SK-N-SH (cell line): ENCODE measurements around the gene JAG1. TPM values are rescaled to one million over a fixed set of nuclear protein-coding genes. Genes with fewer than 3 reads are reported as not detected.

Experiments
- CTCF ChIA-PET: fragments of 300-600, 350-600 bp; formaldehyde crosslinking; extraction: SDS; loops from one replicate; lab custom pipeline; 2021; lab: Yijun Ruan, JAX
- POLR2A ChIA-PET: fragments of 350-600 bp; sonication (Branson Sonifier 250); formaldehyde crosslinking; extraction: SDS; loops from one replicate; lab custom pipeline; 2020; ENCODE audit warnings: antibody characterized with exemption, inconsistent platforms; lab: Yijun Ruan, JAX
- DNase-seq: peaks from one replicate; pipeline ENCODE4 v3.0.0; 2012
- H2AFZ ChIP-seq: fragments of 200-600 bp; sonication (generic); 2 replicates; pipeline ENCODE4 v1.8.1; 2016; ENCODE audit warnings: antibody characterized with exemption, mild to moderate bottlenecking, low read depth
- H3F3A ChIP-seq: fragments of 200-600 bp; sonication (generic); replicated peaks from 2 replicates; pipeline ENCODE3; 2016; ENCODE audit warnings: antibody characterized with exemption, mild to moderate bottlenecking; ENCODE audit not compliant: insufficient read depth
- H3K27ac ChIP-seq, 2 experiments: fragments of 200-500 bp in 1 of 2; fragments of 200-600 bp in 1 of 2; sonication (Bioruptor generic) in 1 of 2; sonication (generic), shearing (Covaris generic) in 1 of 2; 2 replicates each; pipeline versions ENCODE4 v1.5.1 to v1.6.1; 2014 to 2016; ENCODE audit warnings: low read depth in 2 of 2, inconsistent platforms in 1 of 2, low read length in 1 of 2, mild to moderate bottlenecking in 1 of 2, mixed read lengths in 1 of 2
- H3K27me3 ChIP-seq: fragments of 200-600 bp; sonication (generic), shearing (Covaris generic); 2 replicates; pipeline ENCODE4 v1.6.1; 2016; ENCODE audit warnings: mixed run types; ENCODE audit not compliant: insufficient read depth
- H3K36me3 ChIP-seq, 2 experiments: fragments of 200-500 bp in 1 of 2; fragments of 200-600 bp in 1 of 2; sonication (Bioruptor generic) in 1 of 2; sonication (generic) in 1 of 2; replicated peaks in 1 of 2; 2 replicates each; pipeline versions ENCODE3 to v1.5.1; 2014 to 2016; ENCODE audit warnings: low read length in 1 of 2, mild to moderate bottlenecking in 1 of 2; ENCODE audit not compliant: insufficient read depth in 2 of 2, control insufficient read depth in 1 of 2
- H3K4me1 ChIP-seq, 2 experiments: fragments of 200-500 bp in 1 of 2; fragments of 200-600 bp in 1 of 2; sonication (Bioruptor generic) in 1 of 2; sonication (generic), shearing (Covaris generic) in 1 of 2; 2 replicates each; pipeline versions ENCODE4 v1.5.1 to v1.6.1; 2014 to 2016; ENCODE audit warnings: low read depth in 1 of 2, low read length in 1 of 2, mixed run types in 1 of 2; ENCODE audit not compliant: insufficient read depth in 2 of 2, control insufficient read depth in 1 of 2
- H3K4me2 ChIP-seq: fragments of 200-600 bp; sonication (generic), shearing (Covaris generic); 2 replicates; pipeline ENCODE4 v1.6.1; 2017; ENCODE audit warnings: mixed run types
- H3K4me3 ChIP-seq, 2 experiments: fragments of 200-500 bp in 1 of 2; fragments of 200-600 bp in 1 of 2; sonication (Bioruptor generic) in 1 of 2; sonication (generic), shearing (Covaris generic) in 1 of 2; 2 replicates each; pipeline versions ENCODE4 v1.5.1 to v1.8.1; 2014 to 2016; ENCODE audit warnings: low read depth in 2 of 2, inconsistent platforms in 1 of 2, low read length in 1 of 2, mild to moderate bottlenecking in 1 of 2, mixed read lengths in 1 of 2, moderate library complexity in 1 of 2
- H3K79me2 ChIP-seq: fragments of 200-600 bp; sonication (generic); 2 replicates; pipeline ENCODE4 v1.8.1; 2017; ENCODE audit warnings: mild to moderate bottlenecking; ENCODE audit not compliant: insufficient read depth
- H3K9ac ChIP-seq: fragments of 200-600 bp; sonication (generic); 2 replicates; pipeline ENCODE4 v1.6.1; 2017; ENCODE audit warnings: mixed run types
- H3K9me2 ChIP-seq: fragments of 200-600 bp; sonication (generic); 2 replicates; pipeline ENCODE4 v1.6.1; 2017; ENCODE audit warnings: mixed run types
- H3K9me3 ChIP-seq: fragments of 200-600 bp; sonication (generic); 2 replicates; pipeline ENCODE4 v1.6.1; 2017; ENCODE audit warnings: mixed run types, mild to moderate bottlenecking, moderate library complexity
- H4K20me1 ChIP-seq: fragments of 200-600 bp; sonication (generic); 2 replicates; pipeline ENCODE4 v1.6.1; 2017; ENCODE audit warnings: mild to moderate bottlenecking, mixed run types; ENCODE audit not compliant: insufficient read depth
- ELF1 ChIP-seq: IDR thresholded peaks from 2 replicates; pipeline ENCODE4 v1.4.0; 2012
- EP300 ChIP-seq, 2 experiments: IDR thresholded peaks; 2 replicates each; pipeline versions ENCODE4 v1.4.0 to v1.6.1; 2012; ENCODE audit warnings: borderline replicate concordance in 1 of 2, low read depth in 1 of 2, low read length in 1 of 2
- FOXJ3 ChIP-seq: sonication (generic); formaldehyde crosslinking; IDR thresholded peaks from 2 replicates; pipeline ENCODE4 v1.5.1; 2020; ENCODE audit warnings: mild to moderate bottlenecking, missing genetic modification reagents
- FOXM1 ChIP-seq: IDR thresholded peaks from 2 replicates; pipeline ENCODE4 v1.4.0; 2012; ENCODE audit warnings: low read depth, mild to moderate bottlenecking
- GABPA ChIP-seq: IDR thresholded peaks from 2 replicates; pipeline ENCODE4 v1.4.0; 2012; ENCODE audit warnings: low read depth, mild to moderate bottlenecking
- GATA2 ChIP-seq: sonication (generic); formaldehyde crosslinking; IDR thresholded peaks from 2 replicates; pipeline ENCODE4 v1.5.0; 2020; ENCODE audit warnings: mild to moderate bottlenecking, missing genetic modification reagents
- JUND ChIP-seq: IDR thresholded peaks from 2 replicates; pipeline ENCODE4 v1.4.0; 2012
- MAX ChIP-seq: IDR thresholded peaks from 2 replicates; pipeline ENCODE4 v1.4.0; 2012; ENCODE audit warnings: low read depth
- MEF2A ChIP-seq: IDR thresholded peaks from 2 replicates; pipeline ENCODE4 v1.4.0; 2012; ENCODE audit warnings: low read depth, borderline replicate concordance
- MXI1 ChIP-seq: IDR thresholded peaks from 2 replicates; pipeline ENCODE4 v1.6.1; 2012; ENCODE audit warnings: mild to moderate bottlenecking, low read depth, low read length, improper control_type of control experiment
- NFIC ChIP-seq: IDR thresholded peaks from 2 replicates; pipeline ENCODE4 v1.4.0; 2012; ENCODE audit warnings: borderline replicate concordance
- NRF1 ChIP-seq: IDR thresholded peaks from 2 replicates; pipeline ENCODE4 v1.6.1; 2012; ENCODE audit warnings: low read depth, mild to moderate bottlenecking, low read length
- POLR2AphosphoS5 ChIP-seq: IDR thresholded peaks from 2 replicates; pipeline ENCODE4 v1.6.1; 2012; ENCODE audit warnings: low read depth, low read length
- RCOR1 ChIP-seq: fragments of 150-350 bp; IDR thresholded peaks from 2 replicates; pipeline ENCODE4 v1.6.1; 2017; ENCODE audit warnings: antibody characterized with exemption, low read length
- RXRA ChIP-seq: IDR thresholded peaks from 2 replicates; pipeline ENCODE4 v1.4.0; 2012; ENCODE audit warnings: low read depth, mild to moderate bottlenecking, borderline replicate concordance
- SMC3 ChIP-seq: IDR thresholded peaks from 2 replicates; pipeline ENCODE4 v1.6.1; 2012; ENCODE audit warnings: low read depth, low read length, improper control_type of control experiment
- TAF1 ChIP-seq: IDR thresholded peaks from 2 replicates; pipeline ENCODE4 v1.6.1; 2012; ENCODE audit warnings: low read depth, mild to moderate bottlenecking, low read length, moderate library complexity, borderline replicate concordance
- TCF12 ChIP-seq: IDR thresholded peaks from 2 replicates; pipeline ENCODE4 v1.4.0; 2012
- TEAD4 ChIP-seq: IDR thresholded peaks from 2 replicates; pipeline ENCODE4 v1.4.0; 2012; ENCODE audit warnings: mild to moderate bottlenecking, borderline replicate concordance; ENCODE audit not compliant: insufficient read depth
- USF1 ChIP-seq: IDR thresholded peaks from 2 replicates; pipeline ENCODE4 v1.4.0; 2012; ENCODE audit warnings: low read depth, borderline replicate concordance
- USF2 ChIP-seq: fragments of 150-350 bp; IDR thresholded peaks from 2 replicates; pipeline ENCODE4 v1.6.1; 2017; ENCODE audit warnings: antibody characterized with exemption, low read length, low read depth, borderline replicate concordance
- YY1 ChIP-seq: IDR thresholded peaks from 2 replicates; pipeline ENCODE4 v1.4.0; 2012; ENCODE audit warnings: low read depth, mild to moderate bottlenecking
- WGBS: methylation state at CpG from one replicate; pipeline ENCODE4 v1.1.6; 2017; ENCODE audit warnings: low lambda C conversion rate; 5-methylcytosine and 5-hydroxymethylcytosine counted together
- polyA plus RNA-seq, 3 experiments: library from polyadenylated mRNA; depleted of rRNA; stranded (reverse); fragments of >200 nt; gene quantifications; 2 replicates each; pipeline ENCODE4 v1.2.3, GENCODE V29; 2012

Gene JAG1
- polyA plus RNA-seq, 1 of the 3 experiments (the other 2 are of a cell fraction), result 6.0 TPM

GRCh38 chr20:10699941-10700340 lies 26.1 kb upstream of the JAG1 start:
- no peaks in the 10 kb centered on the region for H3K79me2 ChIP-seq
- no peak for DNase-seq
- H3K9me3 ChIP-seq, result no peaks in the 10 kb centered on the region
- H3K4me1 ChIP-seq, result no peaks in the 10 kb centered on the region
- no peaks in the 10 kb centered on the region for H3K27me3 ChIP-seq
- no peaks in the 10 kb centered on the region for H3K9me2 ChIP-seq
- H3K27ac ChIP-seq, result no peak overlapping the region
- WGBS, result 88% methylated on average over 2 of the region's 2 CpGs
- POLR2A ChIA-PET, result no interaction called here
- TF ChIP-seq NRF1 (no peak), USF2 (no peak), FOXM1 (no peak), NFIC (no peak), MEF2A (no peak), RXRA (no peak), TAF1 (no peak)
- no peak overlapping the region for H3K4me3 ChIP-seq
- H3K4me2 ChIP-seq, result no peak overlapping the region
- no peak overlapping the region for H3K9ac ChIP-seq
- H4K20me1 ChIP-seq, result no peaks in the 10 kb centered on the region
- H2AFZ ChIP-seq, result no peak overlapping the region
- CTCF ChIA-PET, result no interaction called here
- H3K36me3 ChIP-seq, result no peaks in the 10 kb centered on the region
- H3F3A ChIP-seq, result no peaks in the 10 kb centered on the region

- Histone ChIP-seq H3K36me3 (no peaks in the 10 kb centered on the region), H4K20me1 (no peaks in the 10 kb centered on the region), H3K9me3 (no peaks in the 10 kb centered on the region), H3K79me2 (no peaks in the 10 kb centered on the region), H2AFZ (no peak overlapping the region), H3F3A (no peaks in the 10 kb centered on the region), H3K4me3 (no peak overlapping the region), H3K9me2 (no peaks in the 10 kb centered on the region), H3K4me2 (no peak overlapping the region), H3K9ac (no peak overlapping the region), H3K27me3 (no peaks in the 10 kb centered on the region), H3K4me1 (no peaks in the 10 kb centered on the region), H3K27ac (no peak overlapping the region)
- CTCF ChIA-PET, result no interaction called here
- 68% methylated on average over 2 of the region's 2 CpGs for WGBS
- no peak for TF ChIP-seq TEAD4
- no peak for TF ChIP-seq SMC3
- no peak for TF ChIP-seq TCF12
- no peak for TF ChIP-seq RCOR1
- TF ChIP-seq ELF1, result no peak
- TF ChIP-seq GABPA, result no peak
- TF ChIP-seq JUND, result no peak
- TF ChIP-seq MAX, result no peak
- no peak for TF ChIP-seq MXI1
- TF ChIP-seq FOXJ3, result no peak
- no peak for TF ChIP-seq YY1
- TF ChIP-seq GATA2 (CRISPR knock-in tag), result no peak
- TF ChIP-seq USF1, result no peak
- no peak for TF ChIP-seq POLR2AphosphoS5
- no peak for TF ChIP-seq EP300 (IDR thresholded peaks at IDR 0.05; ENCODE audit: borderline replicate concordance in 1 of 2, low read depth in 1 of 2, low read length in 1 of 2)
- POLR2A ChIA-PET, result no interaction called here
- no peak for DNase-seq
These were observed 25.7 kb upstream of the JAG1 start for GRCh38 chr20:10699489-10699888.
